ENCODE measurements around the gene AP5S1.

GRCh38 chr20:3865152-3865886 is 45.0 kb downstream of the AP5S1 start:
- TF ChIP-seq CTCF (IDR thresholded peaks at IDR 0.05) (no peak), POLR2A (IDR thresholded peaks at IDR 0.05) (no peak)

Data from body of pancreas (tissue), 4 donors.